Peyer's patch (tissue), 4 donors: ENCODE measurements around the gene EFHC1.

ENCODE experiments used
- POLR2A ChIP-seq, 2 donors: fragments of 450-650 bp; IDR thresholded peaks; one replicate each; pipeline ENCODE4 v1.5.1; 2017; ENCODE audit warnings: antibody characterized with exemption in 2 of 2, mild to moderate bottlenecking in 2 of 2, moderate library complexity in 2 of 2
- TF ChIP-seq, protein P1 (sequence below), 6 experiments: fragments of 450-650 bp in 4 of 6; fragments of 200-600 bp in 2 of 6; sonication (generic) in 1 of 6; IDR thresholded peaks; one replicate each; pipeline ENCODE4 v1.5.1; 2017 to 2019; ENCODE audit warnings: antibody characterized with exemption in 6 of 6, mild to moderate bottlenecking in 3 of 6, moderate library complexity in 1 of 6

DNA sequence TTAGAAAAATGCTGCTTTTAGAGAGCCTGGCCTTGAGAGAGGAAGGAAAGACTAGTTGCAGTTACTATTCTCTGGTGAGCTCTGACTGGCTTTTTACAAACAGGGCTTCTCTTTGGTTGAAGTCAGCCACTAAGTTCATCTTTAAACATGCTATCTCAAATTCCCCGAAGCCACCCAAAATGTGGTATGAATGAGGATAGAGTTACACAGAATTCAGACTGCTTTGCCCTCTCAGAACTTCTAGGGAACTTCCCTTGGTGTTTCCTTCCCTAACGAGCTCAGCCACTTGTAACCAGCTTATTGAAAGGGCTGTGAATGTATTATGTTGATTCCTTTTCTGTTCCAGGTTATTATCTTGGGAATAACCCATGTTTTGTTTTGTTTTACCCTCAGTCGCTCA, 73.5 kb downstream of the EFHC1 start:
- TF ChIP-seq, protein P1, sequence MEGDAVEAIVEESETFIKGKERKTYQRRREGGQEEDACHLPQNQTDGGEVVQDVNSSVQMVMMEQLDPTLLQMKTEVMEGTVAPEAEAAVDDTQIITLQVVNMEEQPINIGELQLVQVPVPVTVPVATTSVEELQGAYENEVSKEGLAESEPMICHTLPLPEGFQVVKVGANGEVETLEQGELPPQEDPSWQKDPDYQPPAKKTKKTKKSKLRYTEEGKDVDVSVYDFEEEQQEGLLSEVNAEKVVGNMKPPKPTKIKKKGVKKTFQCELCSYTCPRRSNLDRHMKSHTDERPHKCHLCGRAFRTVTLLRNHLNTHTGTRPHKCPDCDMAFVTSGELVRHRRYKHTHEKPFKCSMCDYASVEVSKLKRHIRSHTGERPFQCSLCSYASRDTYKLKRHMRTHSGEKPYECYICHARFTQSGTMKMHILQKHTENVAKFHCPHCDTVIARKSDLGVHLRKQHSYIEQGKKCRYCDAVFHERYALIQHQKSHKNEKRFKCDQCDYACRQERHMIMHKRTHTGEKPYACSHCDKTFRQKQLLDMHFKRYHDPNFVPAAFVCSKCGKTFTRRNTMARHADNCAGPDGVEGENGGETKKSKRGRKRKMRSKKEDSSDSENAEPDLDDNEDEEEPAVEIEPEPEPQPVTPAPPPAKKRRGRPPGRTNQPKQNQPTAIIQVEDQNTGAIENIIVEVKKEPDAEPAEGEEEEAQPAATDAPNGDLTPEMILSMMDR (IDR thresholded peaks at IDR 0.05): no peak
- TF ChIP-seq POLR2A (IDR thresholded peaks at IDR 0.05): no peak
